ENCODE measurements around the gene KRT77.

Gene KRT77

DNA sequence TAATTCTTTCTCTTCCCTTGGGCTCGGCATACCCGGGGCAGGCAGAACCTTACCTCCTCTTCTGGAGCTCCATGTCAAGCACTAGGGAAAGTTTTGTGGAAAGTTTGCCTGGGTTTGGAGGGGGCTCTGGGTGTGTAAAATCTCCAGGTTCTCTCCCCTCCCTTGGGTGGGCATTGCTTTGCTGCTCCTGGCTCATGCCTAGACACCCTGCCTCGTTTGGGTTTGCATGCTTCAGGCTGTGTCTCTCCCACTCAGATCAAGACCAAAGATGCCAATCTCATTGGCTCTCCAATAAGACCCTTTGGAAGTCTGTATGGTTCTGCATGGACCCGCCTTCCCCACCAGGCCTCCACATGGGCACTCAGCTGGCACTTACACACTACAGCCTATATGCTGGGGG is 45.1 kb downstream of the KRT77 start:
- Mint-ChIP-seq H3K9me3 (no peaks in the 10 kb centered on the region), H3K4me3 (no peak overlapping the region), H3K4me1 (no peaks in the 10 kb centered on the region), H3K27me3 (ENCODE audit: low read depth) (peaks cover 38% of the 10 kb centered on the region), H3K27ac (no peak overlapping the region), H3K36me3 (ENCODE audit: low read depth) (no peaks in the 10 kb centered on the region)
- no peak for TF ChIP-seq CTCF (IDR thresholded peaks at IDR 0.05; ENCODE audit: unreplicated experiment in 3 of 3)

DNA sequence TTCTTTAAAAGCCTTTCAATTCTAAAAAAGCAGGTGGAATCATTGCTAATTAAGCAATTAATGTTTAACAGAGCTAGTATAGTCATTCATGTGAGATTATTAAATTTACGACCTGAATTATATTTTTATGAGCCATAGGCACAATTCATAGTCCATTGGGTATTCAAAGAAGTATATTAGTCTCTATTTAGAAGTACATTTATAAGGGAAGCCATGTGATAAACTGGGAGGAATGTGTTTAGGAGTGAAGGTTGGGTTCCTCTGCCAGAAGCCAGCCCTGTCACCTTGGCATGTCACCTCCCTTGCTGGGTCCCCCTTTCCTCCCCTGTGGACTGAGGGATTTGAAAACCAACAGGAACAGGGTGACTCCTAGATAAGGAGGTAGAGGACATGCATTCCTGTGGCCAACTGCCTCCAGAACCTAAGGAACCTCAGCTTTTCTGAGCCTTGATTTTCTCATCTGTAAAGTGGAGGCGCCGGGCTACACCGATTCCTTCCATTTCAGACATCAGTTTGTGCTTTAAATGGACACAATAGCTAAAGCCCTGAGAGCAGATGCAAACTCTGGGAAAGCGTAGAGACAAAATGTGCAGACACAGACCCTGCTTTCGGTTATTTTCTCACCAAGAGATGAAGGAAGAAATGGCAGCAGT is 45.9 kb downstream of the KRT77 start:
- peaks cover 41% of the 10 kb centered on the region for H3K27me3 Mint-ChIP-seq (ENCODE audit: low read depth)
- no peak overlapping the region for H3K4me3 Mint-ChIP-seq
- H3K36me3 Mint-ChIP-seq (ENCODE audit: low read depth) = no peaks in the 10 kb centered on the region
- H3K9me3 Mint-ChIP-seq = no peaks in the 10 kb centered on the region
- H3K27ac Mint-ChIP-seq = no peak overlapping the region
- no peaks in the 10 kb centered on the region for H3K4me1 Mint-ChIP-seq
- no peak for TF ChIP-seq CTCF (IDR thresholded peaks at IDR 0.05; ENCODE audit: unreplicated experiment in 3 of 3)

DNA sequence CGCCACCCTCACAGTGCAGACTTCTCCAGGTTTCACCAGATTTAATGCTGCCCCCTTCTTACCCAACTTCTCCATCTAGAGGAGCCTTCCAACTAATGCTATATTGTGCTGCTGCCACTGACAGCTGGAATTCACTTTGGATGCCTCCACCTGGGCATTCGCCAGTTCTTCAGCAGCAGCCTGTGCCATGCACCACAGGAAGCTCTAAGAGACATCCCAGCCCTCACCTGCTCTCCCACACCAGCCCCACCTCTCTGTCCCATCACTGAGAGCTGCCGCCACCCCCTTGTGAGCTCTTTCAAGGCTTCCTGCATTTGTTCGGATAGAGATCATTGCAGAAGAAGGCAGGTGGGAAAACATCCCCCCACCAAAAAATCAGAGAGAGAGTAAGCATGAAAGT is 46.7 kb downstream of the KRT77 start:
- Mint-ChIP-seq H3K27ac (no peak overlapping the region), H3K36me3 (ENCODE audit: low read depth) (no peaks in the 10 kb centered on the region), H3K4me1 (no peaks in the 10 kb centered on the region), H3K9me3 (peaks cover 2% of the 10 kb centered on the region), H3K4me3 (no peak overlapping the region), H3K27me3 (ENCODE audit: low read depth) (peaks cover 44% of the 10 kb centered on the region)
- no peak for TF ChIP-seq CTCF (IDR thresholded peaks at IDR 0.05; ENCODE audit: unreplicated experiment in 3 of 3)

GRCh38 chr12:52655720-52656124 is 47.6 kb downstream of the KRT77 start:
- peaks cover 2% of the 10 kb centered on the region for H3K9me3 Mint-ChIP-seq
- H3K36me3 Mint-ChIP-seq (ENCODE audit: low read depth) = no peaks in the 10 kb centered on the region
- H3K4me1 Mint-ChIP-seq = peaks cover 2% of the 10 kb centered on the region
- no peak for TF ChIP-seq CTCF (IDR thresholded peaks at IDR 0.05; ENCODE audit: unreplicated experiment in 3 of 3)
- H3K4me3 Mint-ChIP-seq = no peak overlapping the region
- peaks cover 46% of the 10 kb centered on the region for H3K27me3 Mint-ChIP-seq (ENCODE audit: low read depth)
- no peak overlapping the region for H3K27ac Mint-ChIP-seq

DNA sequence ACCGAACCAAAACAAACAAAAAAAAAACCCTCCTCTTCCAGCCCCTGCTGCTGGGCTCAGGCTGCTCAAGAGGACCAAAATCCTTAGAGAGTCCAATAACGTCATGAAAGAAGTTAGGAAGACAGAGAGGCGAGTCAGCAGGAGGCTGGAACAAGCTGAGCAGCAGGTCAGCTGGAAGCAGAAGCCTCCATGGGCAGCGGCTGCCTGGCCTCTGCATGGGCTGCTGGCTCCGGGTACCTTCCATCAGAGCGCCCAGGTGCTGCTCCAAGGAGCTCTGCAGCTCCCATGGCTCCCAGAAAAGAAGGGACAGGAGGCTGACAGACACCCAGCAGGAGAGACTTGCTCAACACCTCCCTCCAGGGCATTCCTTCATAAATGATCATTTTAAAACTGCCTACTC is 48.1 kb downstream of the KRT77 start:
- H3K9me3 Mint-ChIP-seq = peaks cover 2% of the 10 kb centered on the region
- H3K36me3 Mint-ChIP-seq (ENCODE audit: low read depth) = no peaks in the 10 kb centered on the region
- no peak overlapping the region for H3K4me3 Mint-ChIP-seq
- peaks cover 50% of the 10 kb centered on the region for H3K27me3 Mint-ChIP-seq (ENCODE audit: low read depth)
- no peak for TF ChIP-seq CTCF (IDR thresholded peaks at IDR 0.05; ENCODE audit: unreplicated experiment in 3 of 3)
- no peak overlapping the region for H3K27ac Mint-ChIP-seq
- H3K4me1 Mint-ChIP-seq = peaks cover 6% of the 10 kb centered on the region

GRCh38 chr12:52651726-52652261 is 51.5 kb downstream of the KRT77 start, which contains the start of gene KRT2:
TSS of gene KRT2 (minus strand) at chr12:52652211. CDS start at chr12:52652142, 69 bp downstream.
- Mint-ChIP-seq H3K4me1 (peaks cover 12% of the 10 kb centered on the region), H3K9me3 (peaks cover 2% of the 10 kb centered on the region), H3K36me3 (ENCODE audit: low read depth) (no peaks in the 10 kb centered on the region), H3K27ac (no peak within 1 kb of the TSS), H3K27me3 (ENCODE audit: low read depth) (peaks cover 38% of the 10 kb centered on the region), H3K4me3 (no peak within 1 kb of the TSS)
- TF ChIP-seq CTCF (IDR thresholded peaks at IDR 0.05; ENCODE audit: unreplicated experiment in 3 of 3) = no peak
